Urinary bladder (tissue), 4 donors: Measurements from ENCODE around the gene ZNF483. TPM values are rescaled to one million over a fixed set of nuclear protein-coding genes. Genes with fewer than 3 reads are reported as not detected.
"Not testable (repeated sequence)": the region's sequence is repeated elsewhere in the genome, so short reads cannot be mapped to it uniquely, and the experiment has no call there.

Experiments
- DNase-seq: peaks from one replicate; pipeline ENCODE4 v3.0.0-alpha.2; 2015; ENCODE audit errors: extremely low spot score
- H3K27ac ChIP-seq: one replicate; pipeline ENCODE4 v1.5.1; 2013; ENCODE audit warnings: low read depth, mild to moderate bottlenecking, moderate library complexity
- H3K36me3 ChIP-seq: one replicate; pipeline ENCODE4 v1.6.1; 2013; ENCODE audit warnings: mild to moderate bottlenecking, moderate library complexity; ENCODE audit not compliant: insufficient read depth
- H3K4me1 ChIP-seq: one replicate; pipeline ENCODE4 v1.6.1; 2013; ENCODE audit warnings: mild to moderate bottlenecking, moderate library complexity; ENCODE audit not compliant: insufficient read depth
- H3K4me3 ChIP-seq: one replicate; pipeline ENCODE4 v1.5.1; 2013; ENCODE audit warnings: low read depth, low read length
- WGBS: extraction: QIAGEN DNeasy Blood & Tissue Kit; methylation state at CpG from one replicate; pipeline ENCODE4 v1.1.7; 2013; 5-methylcytosine and 5-hydroxymethylcytosine counted together
- polyA plus RNA-seq: library from polyadenylated mRNA; stranded (reverse); fragments of 200-250 nt; gene quantifications from one replicate; pipeline ENCODE4 v1.2.3, GENCODE V29; 2013
- total RNA-seq: library from RNA; depleted of rRNA; stranded (reverse); fragments of >200 nt; gene quantifications from one replicate; pipeline ENCODE4 v1.2.3, GENCODE V29; 2014
- donor health status: healthy with polysubstance abuse.
- donor health status: healthy.

Gene ZNF483
- total and polyA plus RNA-seq, 2 donors = 0.94 to 19.0 TPM

GRCh38 chr9:111605041-111605559 lies 80.1 kb downstream of the ZNF483 start:
- no peak for DNase-seq
- H3K36me3 ChIP-seq = no peaks in the 10 kb centered on the region
- H3K4me1 ChIP-seq = no peaks in the 10 kb centered on the region
- H3K4me3 ChIP-seq = no peak overlapping the region
- no peak overlapping the region for H3K27ac ChIP-seq
- 85% methylated on average over 9 of the region's 9 CpGs for WGBS

- 48% methylated on average over 5 of the region's 5 CpGs for WGBS
- Histone ChIP-seq H3K4me1 (no peaks in the 10 kb centered on the region), H3K27ac (no peak overlapping the region), H3K4me3 (no peak overlapping the region), H3K36me3 (no peaks in the 10 kb centered on the region)
- no peak for DNase-seq
These were observed 85.2 kb downstream of the ZNF483 start for GRCh38 chr9:111610149-111610548.

DNA sequence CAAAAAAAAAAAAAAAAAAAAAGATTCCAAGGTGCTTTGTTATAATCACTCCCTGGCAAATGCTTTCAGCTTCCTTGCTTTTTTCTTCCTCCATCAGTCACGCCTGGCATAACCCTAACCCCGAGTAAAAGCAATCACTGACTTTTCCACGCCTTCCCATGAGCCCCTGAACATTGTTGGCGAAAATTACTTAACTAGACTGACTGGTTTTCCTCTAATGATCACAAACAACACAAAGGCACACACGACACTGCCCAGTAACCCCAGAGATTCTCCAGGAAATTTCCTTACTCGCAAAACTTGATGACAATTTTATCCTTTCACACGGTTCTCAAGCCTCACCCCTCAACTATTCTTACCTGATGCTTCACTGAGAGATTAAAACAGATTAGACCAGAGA lies 85.9 kb downstream of the ZNF483 start:
- Histone ChIP-seq H3K4me3 (no peak overlapping the region), H3K27ac (no peak overlapping the region), H3K36me3 (no peaks in the 10 kb centered on the region), H3K4me1 (no peaks in the 10 kb centered on the region)
- DNase-seq = no peak
- WGBS = 66% methylated on average over 7 of the region's 7 CpGs

GRCh38 chr9:111613436-111614040 lies 88.6 kb downstream of the ZNF483 start:
- WGBS = 43% methylated on average over 4 of the region's 4 CpGs
- Histone ChIP-seq H3K36me3 (no peaks in the 10 kb centered on the region), H3K27ac (no peak overlapping the region), H3K4me3 (no peak overlapping the region), H3K4me1 (no peaks in the 10 kb centered on the region)
- no peak for DNase-seq

DNA sequence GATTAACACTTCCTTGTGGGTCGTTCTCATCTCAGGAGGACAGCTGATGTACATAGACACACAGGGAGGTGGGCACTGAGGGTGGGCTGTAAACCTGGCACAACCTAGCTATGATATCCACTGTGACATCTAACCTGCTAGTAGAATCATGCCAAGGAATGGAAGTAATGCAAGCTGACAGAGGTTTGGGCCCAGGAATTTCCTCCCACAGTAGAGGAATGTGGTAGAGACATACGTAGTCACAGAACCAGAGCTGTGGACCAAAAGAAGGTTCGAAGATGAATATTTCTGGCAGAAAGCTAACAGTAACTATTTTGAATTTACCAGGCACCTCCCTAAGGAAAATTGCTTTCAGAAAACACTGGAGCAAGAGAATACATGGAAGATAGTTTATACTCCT lies 90.9 kb downstream of the ZNF483 start:
- Histone ChIP-seq H3K36me3 (no peaks in the 10 kb centered on the region), H3K27ac (no peak overlapping the region), H3K4me3 (no peak overlapping the region), H3K4me1 (no peaks in the 10 kb centered on the region)
- WGBS = 47% methylated on average over 3 of the region's 3 CpGs
- DNase-seq = no peak

DNA sequence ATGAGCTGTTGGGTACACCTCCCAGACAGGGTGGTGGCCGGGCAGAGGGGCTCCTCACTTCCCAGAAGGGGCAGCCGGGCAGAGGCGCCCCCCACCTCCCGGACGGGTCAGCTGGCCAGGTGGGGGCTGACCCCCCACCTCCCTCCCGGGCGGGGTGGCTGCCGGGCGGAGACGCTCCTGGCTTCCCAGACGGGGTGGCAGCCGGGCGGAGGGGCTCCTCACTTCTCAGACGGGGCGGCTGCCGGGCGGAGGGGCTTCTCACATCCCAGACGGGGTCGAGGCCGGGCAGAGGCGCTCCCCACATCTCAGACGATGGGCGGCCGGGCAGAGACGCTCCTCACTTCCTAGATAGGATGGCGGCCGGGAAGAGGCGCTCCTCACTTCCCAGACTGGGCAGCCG lies 92.4 kb downstream of the ZNF483 start:
- DNase-seq, H3K36me3 ChIP-seq, H3K27ac ChIP-seq, H3K4me1 ChIP-seq, H3K4me3 ChIP-seq: not testable (repeated sequence)
- WGBS = 94% methylated on average over 29 of the region's 29 CpGs

- no peak for DNase-seq
- H3K27ac ChIP-seq = no peak overlapping the region
- no peak overlapping the region for H3K4me3 ChIP-seq
- no peaks in the 10 kb centered on the region for H3K36me3 ChIP-seq
- H3K4me1 ChIP-seq = no peaks in the 10 kb centered on the region
- 34% methylated on average over 2 of the region's 2 CpGs for WGBS
These were observed 97.0 kb downstream of the ZNF483 start for GRCh38 chr9:111621895-111622480.

- WGBS = 77% methylated on average over 3 of the region's 3 CpGs
- H3K27ac ChIP-seq = no peak overlapping the region
- no peaks in the 10 kb centered on the region for H3K36me3 ChIP-seq
- no peak overlapping the region for H3K4me3 ChIP-seq
- DNase-seq = no peak
- H3K4me1 ChIP-seq = no peaks in the 10 kb centered on the region
These were observed 97.6 kb downstream of the ZNF483 start for GRCh38 chr9:111622626-111623025.

Other genes starting within 250 kb of the ZNF483 start
- gene OR2K2, start 195.0 kb upstream of the ZNF483 start, total RNA-seq = not detected
- gene OR2K2, start 195.0 kb upstream of the ZNF483 start, polyA plus RNA-seq = not detected
- gene ECPAS, start 40.8 kb upstream of the ZNF483 start, total RNA-seq = 100 TPM
- gene ECPAS, start 40.8 kb upstream of the ZNF483 start, polyA plus RNA-seq = 32.7 TPM
- 60.1 TPM for gene PTGR1, start 74.5 kb downstream of the ZNF483 start, total RNA-seq
- gene PTGR1, start 74.5 kb downstream of the ZNF483 start, polyA plus RNA-seq = 81.2 TPM
- gene DNAJC25, start 106.2 kb downstream of the ZNF483 start, total RNA-seq = 10.3 TPM
- gene DNAJC25, start 106.2 kb downstream of the ZNF483 start, polyA plus RNA-seq = 8.3 TPM
- 90.4 TPM for gene GNG10, start 136.4 kb downstream of the ZNF483 start, total RNA-seq
- 45.0 TPM for gene GNG10, start 136.4 kb downstream of the ZNF483 start, polyA plus RNA-seq